DMS53 treated with DMSO at 0.1 percent for 48 hours (cell line): ENCODE measurements around the gene TRMT10C.
"Not testable (repeated sequence)": the region's sequence is repeated elsewhere in the genome, so short reads cannot be mapped to it uniquely, and the experiment has no call there.

ENCODE experiments used
- DNase-seq: peaks from one replicate; lab custom pipeline; 2025; ENCODE audit not compliant: unreplicated experiment; lab: John Stamatoyannopoulos, UW

TRMT10C gene

GRCh38 chr3:101548527-101549105 lies 13.1 kb upstream of the TRMT10C start:
- no peak for DNase-seq

DNA sequence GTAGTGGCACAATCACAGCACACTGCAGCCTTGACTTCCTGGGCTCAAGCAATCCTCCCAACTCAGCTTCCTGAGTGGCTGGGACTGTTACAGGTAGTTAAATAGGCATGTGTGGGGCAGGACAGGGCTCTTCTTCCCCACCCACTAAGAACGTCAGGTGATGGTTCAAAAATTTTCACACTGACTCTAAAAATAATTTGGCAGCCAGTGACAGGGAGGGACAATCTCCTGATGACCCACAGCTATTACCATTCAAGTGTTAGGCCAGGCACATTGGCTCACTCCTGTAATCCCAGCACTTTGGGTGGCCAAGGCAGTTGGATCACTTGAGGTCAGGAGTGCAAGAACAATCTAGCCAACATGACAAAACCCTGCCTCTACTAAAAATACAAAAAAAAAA lies 12.2 kb upstream of the TRMT10C start:
- DNase-seq: no peak

DNA sequence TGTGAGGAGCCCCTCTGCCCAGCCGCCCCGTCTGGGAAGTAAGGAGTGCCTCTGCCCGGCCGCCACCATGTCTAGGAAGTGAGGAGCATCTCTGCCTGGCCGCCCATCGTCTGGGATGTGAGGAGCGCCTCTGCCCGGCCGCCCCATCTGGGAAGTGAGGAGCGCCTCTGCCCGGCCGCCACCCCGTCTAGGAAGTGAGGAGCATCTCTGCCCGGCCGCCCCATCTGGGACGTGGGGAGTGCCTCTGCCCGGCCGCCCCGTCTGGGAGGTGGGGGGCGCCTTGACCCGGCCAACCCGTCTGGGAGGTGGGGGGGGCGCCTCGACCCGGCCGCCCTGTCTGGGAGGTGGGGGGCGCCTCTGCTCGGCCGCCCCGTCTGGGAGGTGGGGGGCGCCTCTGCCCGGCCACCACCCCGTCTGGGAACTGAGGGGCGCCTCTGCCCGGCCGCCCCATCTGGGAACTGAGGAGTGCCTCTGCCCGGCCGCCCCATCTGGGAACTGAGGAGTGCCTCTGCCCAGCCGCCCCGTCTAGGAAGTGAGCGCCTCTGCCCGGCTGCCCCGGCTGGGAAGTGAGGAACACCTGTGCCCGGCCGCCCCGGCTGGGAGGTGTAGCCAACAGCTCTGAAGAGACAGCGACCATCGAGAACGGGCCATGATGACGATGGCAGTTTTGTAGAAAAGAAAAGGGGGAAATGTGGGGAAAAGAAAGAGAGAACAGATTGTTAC lies 10.1 kb upstream of the TRMT10C start:
- DNase-seq: not testable (repeated sequence)

DNA sequence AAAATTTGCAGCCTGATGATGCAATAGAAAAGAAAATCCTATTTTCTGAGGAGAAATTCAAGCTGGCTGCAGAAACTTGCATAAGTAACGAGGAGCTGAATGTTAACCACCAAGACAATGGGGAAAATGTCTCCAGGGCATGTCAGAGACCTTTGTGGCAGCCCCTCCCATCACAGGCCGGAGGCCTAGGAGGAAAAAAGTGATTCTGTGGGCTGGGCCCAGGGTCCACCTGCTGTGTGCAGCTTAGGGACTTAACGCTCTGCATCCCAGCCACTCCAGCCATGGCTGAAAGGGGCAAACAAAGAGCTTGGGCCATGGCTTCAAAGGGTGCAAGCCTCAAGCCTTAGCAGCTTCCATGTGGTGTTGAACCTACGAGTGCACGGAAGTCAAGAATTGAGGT lies 8.3 kb upstream of the TRMT10C start:
- not testable (repeated sequence) for DNase-seq

- DNase-seq: no peak
Measured at GRCh38 chr3:101556064-101556463, 5.6 kb upstream of the TRMT10C start.

DNA sequence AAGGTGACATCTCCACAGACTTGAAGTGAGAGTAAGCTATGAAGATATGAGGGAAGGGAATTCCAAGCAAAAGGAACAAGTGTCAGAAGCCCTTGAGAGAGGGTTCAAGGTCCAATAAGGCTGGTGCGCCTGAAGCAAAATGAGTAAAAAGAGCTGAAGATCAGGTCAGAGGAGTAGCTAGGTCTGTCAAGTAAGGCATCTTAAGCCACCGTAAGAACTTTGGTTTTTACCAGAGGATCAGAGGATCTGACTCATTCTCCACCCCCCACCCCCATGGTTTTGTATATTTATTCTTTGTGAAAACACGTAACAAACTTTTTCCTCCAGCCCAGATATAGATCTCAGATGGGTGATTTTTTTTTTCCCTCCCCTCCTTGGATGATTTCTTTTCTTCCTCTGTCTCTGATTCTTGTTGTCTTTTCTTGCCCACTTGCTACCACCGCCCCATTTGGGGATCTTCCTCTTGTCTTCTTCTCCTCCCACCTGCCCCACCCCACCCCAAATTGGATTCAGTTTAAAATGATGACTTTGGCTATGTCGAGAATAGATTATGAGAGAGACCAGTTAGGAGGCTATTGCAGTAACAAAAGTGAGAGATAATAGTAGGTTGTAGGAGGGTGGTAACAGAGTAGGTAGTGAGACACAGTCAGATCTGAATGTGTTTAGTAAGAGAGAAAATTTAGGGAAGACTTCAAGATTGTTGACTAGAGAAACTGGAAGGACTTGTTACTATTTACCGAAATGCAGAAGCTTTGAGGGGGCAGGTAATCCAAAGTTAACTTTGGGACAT lies 6.1 kb downstream of the TRMT10C start:
- no peak for DNase-seq

- no peak for DNase-seq
Measured at GRCh38 chr3:101571028-101571895, 9.6 kb downstream of the TRMT10C start.

DNA sequence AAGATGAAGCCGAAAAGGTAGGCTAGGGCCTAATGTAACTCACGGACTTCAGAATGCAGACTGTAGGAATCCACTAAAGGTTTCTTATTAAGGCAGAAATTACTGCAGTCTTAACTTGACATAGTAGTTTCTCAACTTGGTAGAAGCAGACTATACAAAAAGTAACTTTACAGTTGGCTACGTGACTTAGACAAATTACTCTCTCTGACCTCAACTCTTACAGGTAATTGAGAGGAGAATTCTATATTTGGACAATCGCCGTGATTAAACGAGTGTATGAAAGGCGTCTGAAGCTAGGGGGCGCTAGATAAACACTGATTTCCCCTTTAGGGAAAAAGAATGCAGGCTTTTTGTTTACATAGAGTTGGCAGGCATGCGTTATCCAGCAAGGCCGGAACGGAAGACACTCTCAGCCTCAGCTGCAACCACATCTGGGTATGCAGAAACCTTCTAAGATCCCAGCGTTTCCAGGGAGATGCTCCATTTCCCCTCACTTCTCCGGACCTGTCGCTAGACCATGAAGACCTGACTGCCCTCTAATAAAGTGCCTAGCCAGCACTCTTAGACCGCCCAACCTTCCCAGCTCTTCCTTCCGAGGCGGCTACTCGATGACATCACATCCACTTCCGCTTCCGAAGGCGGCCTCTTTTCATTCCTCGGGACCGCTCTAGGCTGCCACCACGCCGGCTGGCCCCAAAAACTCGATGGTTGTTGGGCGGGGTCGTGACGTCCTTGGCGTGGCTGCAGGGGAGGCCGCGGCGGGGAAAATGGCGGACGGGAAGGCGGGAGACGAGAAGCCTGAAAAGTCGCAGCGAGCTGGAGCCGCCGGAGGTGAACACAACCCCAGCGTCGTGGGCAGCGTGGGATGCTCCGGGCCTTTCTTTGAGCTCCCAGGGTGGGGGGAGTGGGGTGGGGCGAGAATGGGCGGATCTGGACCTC lies 12.1 kb downstream of the TRMT10C start, which contains the start of gene PCNP:
TSS of gene PCNP (plus strand) at position 732 of the 939 bp plus-strand sequence. CDS start at position 768, 36 bp downstream.
- DNase-seq: peak; percentile 89

DNA sequence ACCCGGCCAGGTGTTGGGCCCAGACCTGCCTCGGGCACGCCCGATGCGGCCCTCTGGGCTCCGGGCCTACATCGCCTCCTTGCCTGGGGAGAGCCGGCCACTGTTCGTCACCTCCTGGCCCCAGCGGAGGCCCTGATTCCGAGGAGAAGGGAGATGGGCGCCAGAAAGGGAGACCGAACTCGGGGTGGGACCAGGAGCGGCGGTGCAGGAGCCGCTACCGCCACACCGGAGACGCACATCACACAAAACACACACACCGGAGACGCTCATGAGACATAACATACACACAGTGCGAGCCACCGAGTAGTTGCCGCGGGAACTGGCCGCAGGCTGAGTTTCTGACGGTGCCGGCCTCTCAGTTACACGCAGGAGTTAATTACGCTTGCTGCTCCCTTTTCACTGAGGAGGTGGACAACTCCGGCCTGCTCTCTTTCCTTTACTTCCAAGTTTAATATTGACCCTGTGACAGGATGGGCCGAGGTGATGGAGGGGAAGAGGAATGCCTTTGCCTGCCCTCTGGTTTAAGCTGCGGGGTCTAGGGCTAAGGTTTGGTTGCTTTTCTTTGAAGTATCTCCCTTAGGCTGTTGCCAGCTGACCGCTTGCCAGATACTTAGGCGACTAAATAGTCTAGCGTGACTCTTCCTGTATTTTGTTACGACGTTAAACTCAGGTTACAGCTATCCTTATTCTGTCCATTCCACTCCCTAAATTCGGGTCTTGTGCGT lies 12.9 kb downstream of the TRMT10C start:
- DNase-seq: no peak

DNA sequence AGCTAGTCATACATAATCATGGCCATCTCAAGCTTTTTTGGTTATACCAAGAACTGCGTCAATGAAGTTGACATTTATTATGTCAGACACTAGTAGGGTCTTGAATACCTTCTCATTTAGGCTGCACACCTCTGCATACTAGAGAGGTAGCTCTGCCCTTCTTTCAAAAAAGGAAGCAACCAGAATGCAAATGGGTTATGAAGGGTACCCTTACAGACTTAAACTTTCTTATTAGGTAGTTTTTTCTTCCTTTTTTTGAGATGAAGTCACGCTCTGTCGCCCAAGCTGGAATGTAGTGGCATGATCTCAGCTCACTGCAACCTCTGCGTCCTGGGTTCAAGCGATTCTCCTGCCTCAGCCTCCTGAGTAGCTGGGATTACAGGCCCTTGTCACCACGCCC lies 15.6 kb downstream of the TRMT10C start:
- DNase-seq: no peak

GRCh38 chr3:101588616-101589015 lies 26.9 kb downstream of the TRMT10C start:
- DNase-seq: no peak

GRCh38 chr3:101591071-101591470 lies 29.4 kb downstream of the TRMT10C start:
- DNase-seq: no peak

- no peak for DNase-seq
Measured at GRCh38 chr3:101602731-101603130, 41.1 kb downstream of the TRMT10C start.

GRCh38 chr3:101603184-101603583 lies 41.5 kb downstream of the TRMT10C start:
- DNase-seq: no peak

DNA sequence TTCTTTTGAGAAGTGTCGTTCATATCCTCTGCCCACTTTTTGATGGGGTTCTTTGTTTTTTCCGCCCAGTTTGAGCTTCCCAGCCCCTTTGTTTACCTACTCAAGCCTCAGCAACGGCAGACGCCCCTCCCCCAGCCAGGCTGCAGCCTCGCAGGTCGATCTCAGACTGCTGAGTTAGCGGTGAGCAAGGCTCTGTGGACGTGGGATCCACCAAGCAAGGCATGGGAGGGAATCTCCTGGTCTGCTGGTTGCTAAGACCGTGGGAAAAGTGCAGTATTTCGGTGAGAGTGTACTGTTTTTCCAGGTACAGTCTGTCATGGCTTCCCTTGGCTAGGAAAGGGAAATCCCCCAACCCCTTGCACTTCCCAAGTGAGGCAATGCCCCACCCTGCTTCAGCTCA lies 43.7 kb downstream of the TRMT10C start:
- DNase-seq: not testable (repeated sequence)

DNA sequence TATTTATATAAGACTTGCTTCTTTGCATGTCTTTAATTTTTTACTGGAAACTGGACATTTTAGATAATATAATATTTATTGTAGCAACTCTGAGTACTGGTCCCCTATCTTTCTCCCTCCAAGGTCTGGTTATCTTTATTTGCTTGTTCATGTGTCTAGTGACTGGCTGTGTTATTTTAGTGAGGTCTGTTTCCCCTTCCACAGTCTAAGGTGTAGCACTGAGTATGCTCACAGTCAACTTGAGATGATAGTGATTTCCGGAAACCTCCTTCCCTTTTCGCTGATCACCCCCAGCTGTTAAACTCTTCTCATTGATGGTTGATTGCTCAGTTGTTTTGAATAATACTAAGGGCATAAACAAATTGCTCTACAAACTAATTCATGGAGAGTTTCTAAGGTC lies 49.4 kb downstream of the TRMT10C start:
- DNase-seq: no peak

DNA sequence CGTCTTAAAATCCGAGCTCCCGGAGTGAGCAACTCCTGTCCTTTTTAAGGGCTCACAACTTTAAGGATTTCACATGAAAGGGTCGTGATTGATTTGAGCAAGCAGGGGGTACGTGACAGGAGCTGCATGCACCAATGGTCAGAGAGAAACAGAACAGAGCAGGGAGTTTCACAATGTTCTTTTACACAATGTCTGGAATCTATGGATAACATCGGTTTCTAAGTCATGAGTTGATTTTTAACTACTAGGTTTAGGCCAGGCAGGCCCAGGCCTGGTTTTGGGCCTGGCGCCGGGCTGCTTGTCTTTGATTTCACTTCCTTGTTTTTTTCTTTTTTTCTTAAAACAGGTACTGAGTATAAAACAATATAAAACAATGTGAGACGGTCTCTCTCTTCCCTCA lies 51.3 kb downstream of the TRMT10C start:
- DNase-seq: not testable (repeated sequence)

DNA sequence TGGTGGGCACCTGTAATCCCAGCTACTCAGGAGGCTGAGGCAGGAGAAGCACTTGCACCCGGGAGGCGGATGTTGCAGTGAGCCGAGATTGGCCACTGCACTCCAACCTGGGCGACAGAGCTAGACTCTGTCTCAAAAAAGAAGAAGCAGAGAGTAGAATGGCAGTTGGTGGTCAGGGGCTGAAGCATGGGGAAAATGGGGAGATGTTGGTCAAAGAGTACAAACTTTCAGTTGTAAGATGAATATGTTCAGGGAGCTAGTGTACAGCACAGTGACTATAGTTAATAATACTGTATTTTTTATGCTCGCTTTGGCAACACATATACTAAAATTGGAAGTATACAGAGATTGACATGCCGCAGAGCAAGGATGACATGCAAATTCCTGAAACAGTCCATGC lies 53.9 kb downstream of the TRMT10C start:
- no peak for DNase-seq
